NK-92 (cell line): Measurements from ENCODE around the gene NUP43.
"Not testable (repeated sequence)": the region's sequence is repeated elsewhere in the genome, so short reads cannot be mapped to it uniquely, and the experiment has no call there.

ENCODE experiments used
- DNase-seq: peaks from one replicate; lab custom pipeline; 2025; ENCODE audit not compliant: unreplicated experiment; lab: John Stamatoyannopoulos, UW

Gene NUP43

DNA sequence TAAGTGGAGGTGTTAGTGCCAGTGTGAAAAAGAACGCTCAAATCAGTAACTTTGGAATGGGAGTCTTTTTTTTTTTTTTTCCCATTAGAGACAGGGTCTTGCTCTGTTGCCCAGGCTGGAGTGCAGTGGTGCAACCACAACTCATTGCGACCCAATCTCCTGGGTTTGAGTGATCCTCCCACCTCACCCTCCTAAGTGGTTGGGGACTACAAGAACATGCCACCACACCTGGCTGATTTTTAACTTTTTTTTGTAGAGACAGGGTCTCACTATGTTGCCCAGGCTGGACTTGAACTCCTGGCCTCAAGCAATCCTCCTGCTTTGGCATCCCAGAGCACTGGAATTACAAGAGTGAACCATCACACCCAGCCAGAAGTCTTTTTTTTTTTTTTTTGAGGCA lies 48.2 kb downstream of the NUP43 start:
- DNase-seq: no peak

DNA sequence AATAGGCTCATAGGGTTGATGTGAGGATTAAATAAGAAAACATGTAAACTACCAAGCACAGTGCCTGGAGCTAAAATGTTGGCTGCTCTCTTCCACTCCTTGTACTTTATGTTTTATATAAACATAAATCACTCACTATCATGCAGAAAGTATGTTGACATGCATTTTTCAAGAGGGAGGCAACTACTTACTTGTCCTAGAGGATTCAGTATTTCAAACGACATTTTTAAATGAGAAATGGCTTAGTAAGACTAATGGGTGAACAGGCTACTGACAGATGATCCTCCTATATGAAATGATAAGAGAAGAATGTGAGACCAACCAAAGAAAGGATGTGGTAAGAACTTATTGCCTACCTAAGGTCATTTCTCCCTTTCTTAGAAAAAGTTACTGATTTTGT lies 49.4 kb downstream of the NUP43 start:
- no peak for DNase-seq

DNA sequence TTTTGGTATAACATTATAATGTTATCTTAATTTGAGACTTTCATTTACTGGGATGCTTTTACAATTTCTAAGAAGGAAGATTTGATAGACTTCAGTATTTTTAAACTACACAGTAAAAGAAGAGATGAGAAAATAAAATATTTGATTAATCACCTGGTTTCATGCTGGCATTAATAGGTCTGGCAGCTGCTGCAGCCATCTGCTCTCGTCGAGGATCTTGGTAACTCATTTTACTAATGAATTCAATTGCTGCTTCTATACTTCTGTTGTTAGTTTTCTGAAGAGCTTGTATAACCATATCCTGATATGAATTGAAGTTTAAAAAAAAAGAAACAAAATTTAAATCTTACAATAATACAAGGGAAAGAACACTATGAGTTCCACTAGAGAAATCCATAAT lies 51.4 kb downstream of the NUP43 start:
- DNase-seq: no peak

DNA sequence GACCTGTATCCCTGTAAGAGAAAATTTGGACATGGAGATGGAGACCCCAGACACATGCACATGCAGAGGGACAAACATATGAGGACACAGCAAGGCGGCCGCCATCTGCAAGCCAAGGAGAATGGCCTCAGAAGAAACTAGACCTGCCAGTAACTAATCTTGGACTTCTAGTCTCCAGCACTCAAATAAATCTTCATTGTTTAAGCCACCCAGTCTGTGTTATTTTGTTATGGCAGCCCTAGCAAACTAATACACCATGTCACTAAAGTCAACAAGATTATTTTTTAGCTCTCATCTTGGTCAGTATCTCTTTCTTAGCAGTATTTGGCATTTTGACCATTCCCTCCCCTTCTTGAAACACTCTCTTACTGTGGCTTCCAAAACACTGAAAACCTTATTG lies 55.1 kb downstream of the NUP43 start:
- DNase-seq: no peak

DNA sequence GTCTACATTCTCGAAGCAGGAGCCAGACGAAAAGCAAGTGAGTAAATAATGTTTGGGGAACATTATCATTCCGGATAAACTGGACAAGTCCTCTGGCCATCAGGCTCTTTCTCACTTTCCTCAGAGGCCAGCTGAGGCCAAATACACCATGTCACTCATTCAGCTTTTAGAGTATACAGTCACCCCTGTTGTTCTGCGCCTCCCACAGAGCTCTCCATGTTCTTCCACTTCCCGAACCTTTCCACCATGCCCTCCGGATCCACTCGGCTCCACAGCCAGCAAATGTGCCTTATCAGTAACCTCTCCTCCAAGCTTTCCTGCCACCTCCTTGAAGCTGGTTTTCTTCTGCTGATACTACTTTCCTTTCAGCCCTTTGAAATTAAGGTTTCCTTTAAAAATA lies 60.1 kb downstream of the NUP43 start:
- DNase-seq: no peak

DNA sequence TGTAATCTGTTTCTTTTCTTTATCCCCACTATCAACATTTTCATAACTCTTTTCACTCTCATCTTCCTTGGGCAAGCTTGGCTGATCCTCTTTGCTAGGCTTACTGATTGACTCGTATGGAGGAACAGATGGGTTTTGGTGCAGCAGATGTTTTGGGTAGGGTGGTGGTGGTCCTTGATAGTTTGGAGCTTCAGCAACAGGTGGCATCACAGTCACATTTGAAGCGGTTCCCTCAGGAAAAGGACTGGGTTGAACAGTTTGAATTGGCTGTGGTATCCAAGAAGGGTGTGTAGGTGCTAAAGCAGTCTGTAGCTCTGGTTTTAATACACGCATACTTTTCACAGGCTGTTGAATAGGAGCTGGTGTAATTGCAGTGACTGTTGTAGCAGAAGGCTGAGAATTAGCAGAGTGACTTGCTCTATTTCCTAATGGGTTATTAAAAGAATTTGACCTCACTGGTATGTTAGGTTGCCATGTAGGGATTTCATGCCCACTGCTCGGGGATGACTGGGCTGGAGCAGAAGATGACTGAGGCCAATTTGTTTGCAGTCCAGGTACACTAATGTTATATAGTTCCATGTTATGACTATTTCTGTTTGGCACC lies 63.0 kb downstream of the NUP43 start:
- DNase-seq: no peak

DNA sequence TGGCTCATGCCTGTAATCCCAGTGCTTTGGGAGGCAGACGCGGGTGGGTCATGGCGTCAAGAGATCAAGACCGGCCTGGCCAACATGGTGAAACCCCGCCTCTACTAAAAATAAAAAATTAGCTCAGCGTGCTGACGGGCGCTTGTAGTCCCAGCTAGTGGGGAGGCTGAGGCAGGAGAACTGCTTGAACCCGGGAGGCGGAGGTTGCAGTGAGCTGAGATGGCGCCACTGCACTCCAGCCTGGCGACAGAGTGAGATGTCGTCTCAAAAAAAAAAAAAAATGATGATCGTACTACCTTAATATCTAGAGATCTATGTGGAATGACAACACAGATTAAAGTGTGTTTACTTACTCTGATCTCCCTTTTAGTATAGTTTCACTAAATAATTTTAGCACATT lies 64.5 kb downstream of the NUP43 start:
- DNase-seq: not testable (repeated sequence)

DNA sequence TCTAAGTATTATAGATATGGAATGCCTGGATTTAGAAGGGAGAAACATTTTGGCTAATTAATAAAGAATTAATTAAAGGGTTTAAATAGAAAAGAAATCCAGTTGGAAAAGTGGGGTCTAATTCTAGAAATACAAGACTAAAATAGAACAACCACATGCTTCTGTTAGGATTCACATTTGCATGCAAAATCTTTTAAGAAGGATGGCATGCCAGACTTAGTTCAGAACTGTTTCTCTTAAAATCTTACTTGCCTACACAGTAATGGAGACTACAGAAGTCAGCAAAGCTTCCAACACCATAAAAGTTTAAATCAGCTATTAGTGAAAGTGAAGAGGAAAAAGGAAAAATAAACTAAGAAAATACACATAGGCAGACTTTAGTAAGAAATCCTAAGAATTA lies 65.1 kb downstream of the NUP43 start:
- no peak for DNase-seq

DNA sequence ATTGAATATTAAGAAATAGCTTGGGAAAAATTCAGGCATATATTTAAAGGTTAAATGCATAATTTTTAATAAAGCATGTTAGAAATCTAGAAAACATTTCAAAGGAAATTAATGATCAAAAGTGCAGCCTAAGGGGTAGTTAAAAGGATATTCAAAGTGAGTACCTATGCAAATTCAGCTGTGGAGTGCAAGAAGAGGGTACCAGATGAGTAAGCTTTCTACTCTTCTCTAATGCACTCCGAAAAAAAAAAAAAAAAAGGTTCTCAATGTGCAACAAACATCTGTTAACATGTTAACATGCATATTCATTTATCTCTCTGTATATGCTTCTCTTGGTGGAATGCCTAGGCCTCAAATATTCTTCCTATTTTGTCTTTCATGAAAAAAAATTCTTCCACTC lies 65.8 kb downstream of the NUP43 start:
- DNase-seq: no peak
